ENCODE data around the gene EEIG1. TPM values are rescaled to one million over a fixed set of nuclear protein-coding genes. Genes with fewer than 3 reads are reported as not detected.

EEIG1 gene
- total RNA-seq, 1 experiment from 2014 or later: 3.5 TPM

GRCh38 chr9:127953768-127954505 lies 26.9 kb downstream of the EEIG1 start:
- Histone ChIP-seq H3K4me1 (replicated peaks) (peaks cover 5% of the 10 kb centered on the region; the same call in 1 of the 2 replicates), H3K27me3 (replicated peaks) (no peaks in the 10 kb centered on the region), H3K9me3 (replicated peaks) (no peaks in the 10 kb centered on the region), H3K36me3 (no peaks in the 10 kb centered on the region), H3K27ac (no peak overlapping the region), H3K4me3 (no peak overlapping the region)
- no peak for DNase-seq (ENCODE audit: low read depth in 1 of 2, low spot score in 2 of 2)

GRCh38 chr9:127953154-127953553 lies 27.6 kb downstream of the EEIG1 start:
- no peak overlapping the region for H3K4me3 ChIP-seq
- H3K9me3 ChIP-seq (replicated peaks): no peaks in the 10 kb centered on the region
- DNase-seq (ENCODE audit: low read depth in 1 of 2, low spot score in 2 of 2): no peak
- H3K27ac ChIP-seq: no peak overlapping the region
- no peaks in the 10 kb centered on the region for H3K27me3 ChIP-seq (replicated peaks)
- H3K36me3 ChIP-seq: no peaks in the 10 kb centered on the region
- H3K4me1 ChIP-seq (replicated peaks): peaks cover 5% of the 10 kb centered on the region; the same call in 1 of the 2 replicates

GRCh38 chr9:127950513-127951289 lies 30.1 kb downstream of the EEIG1 start:
- H3K27me3 ChIP-seq (replicated peaks): no peaks in the 10 kb centered on the region
- no peaks in the 10 kb centered on the region for H3K36me3 ChIP-seq
- H3K9me3 ChIP-seq (replicated peaks): no peaks in the 10 kb centered on the region
- H3K27ac ChIP-seq: no peak overlapping the region
- DNase-seq (ENCODE audit: low read depth in 1 of 2, low spot score in 2 of 2): no peak
- no peak overlapping the region for H3K4me3 ChIP-seq
- peaks cover 4% of the 10 kb centered on the region; the same call in 1 of the 2 replicates for H3K4me1 ChIP-seq (replicated peaks)

GRCh38 chr9:127949827-127950512 lies 30.8 kb downstream of the EEIG1 start:
- Histone ChIP-seq H3K27ac (no peak overlapping the region), H3K36me3 (peaks cover 2% of the 10 kb centered on the region), H3K4me3 (no peak overlapping the region), H3K27me3 (replicated peaks) (no peaks in the 10 kb centered on the region), H3K9me3 (replicated peaks) (no peaks in the 10 kb centered on the region), H3K4me1 (replicated peaks) (no peaks in the 10 kb centered on the region)
- DNase-seq (ENCODE audit: low read depth in 1 of 2, low spot score in 2 of 2): no peak

- no peak overlapping the region for H3K27ac ChIP-seq
- no peaks in the 10 kb centered on the region for H3K9me3 ChIP-seq (replicated peaks)
- no peak overlapping the region for H3K4me3 ChIP-seq
- no peak for DNase-seq (ENCODE audit: low read depth in 1 of 2, low spot score in 2 of 2)
- H3K27me3 ChIP-seq (replicated peaks): no peaks in the 10 kb centered on the region
- no peaks in the 10 kb centered on the region for H3K4me1 ChIP-seq (replicated peaks)
- H3K36me3 ChIP-seq: peaks cover 20% of the 10 kb centered on the region
Measured at GRCh38 chr9:127947841-127948710, 32.7 kb downstream of the EEIG1 start.

GRCh38 chr9:127946728-127947127 lies 34.1 kb downstream of the EEIG1 start:
- H3K9me3 ChIP-seq (replicated peaks): no peaks in the 10 kb centered on the region
- DNase-seq (ENCODE audit: low read depth in 1 of 2, low spot score in 2 of 2): no peak
- H3K27ac ChIP-seq: no peak overlapping the region
- no peaks in the 10 kb centered on the region for H3K27me3 ChIP-seq (replicated peaks)
- no peak overlapping the region for H3K4me3 ChIP-seq
- H3K36me3 ChIP-seq: peaks cover 30% of the 10 kb centered on the region
- H3K4me1 ChIP-seq (replicated peaks): no peaks in the 10 kb centered on the region

GRCh38 chr9:127945942-127946341 lies 34.8 kb downstream of the EEIG1 start:
- Histone ChIP-seq H3K27ac (no peak overlapping the region), H3K4me3 (no peak overlapping the region), H3K4me1 (replicated peaks) (no peaks in the 10 kb centered on the region), H3K36me3 (peaks cover 30% of the 10 kb centered on the region), H3K27me3 (replicated peaks) (no peaks in the 10 kb centered on the region), H3K9me3 (replicated peaks) (no peaks in the 10 kb centered on the region)
- DNase-seq (ENCODE audit: low read depth in 1 of 2, low spot score in 2 of 2): no peak

GRCh38 chr9:127945338-127945737 lies 35.5 kb downstream of the EEIG1 start:
- Histone ChIP-seq H3K4me1 (replicated peaks) (no peaks in the 10 kb centered on the region), H3K4me3 (no peak overlapping the region), H3K27me3 (replicated peaks) (no peaks in the 10 kb centered on the region), H3K9me3 (replicated peaks) (no peaks in the 10 kb centered on the region), H3K36me3 (peaks cover 30% of the 10 kb centered on the region), H3K27ac (no peak overlapping the region)
- DNase-seq (ENCODE audit: low read depth in 1 of 2, low spot score in 2 of 2): no peak

GRCh38 chr9:127944586-127945218 lies 36.1 kb downstream of the EEIG1 start:
- H3K4me1 ChIP-seq (replicated peaks): no peaks in the 10 kb centered on the region
- no peak overlapping the region for H3K4me3 ChIP-seq
- no peaks in the 10 kb centered on the region for H3K9me3 ChIP-seq (replicated peaks)
- no peak overlapping the region for H3K27ac ChIP-seq
- H3K27me3 ChIP-seq (replicated peaks): no peaks in the 10 kb centered on the region
- no peak for DNase-seq (ENCODE audit: low read depth in 1 of 2, low spot score in 2 of 2)
- H3K36me3 ChIP-seq: peaks cover 30% of the 10 kb centered on the region

GRCh38 chr9:127943731-127944144 lies 37.1 kb downstream of the EEIG1 start:
- no peak overlapping the region for H3K27ac ChIP-seq

GRCh38 chr9:127943011-127943662 lies 37.7 kb downstream of the EEIG1 start:
- Histone ChIP-seq H3K9me3 (replicated peaks) (no peaks in the 10 kb centered on the region), H3K4me1 (replicated peaks) (peaks cover 3% of the 10 kb centered on the region), H3K27me3 (replicated peaks) (no peaks in the 10 kb centered on the region), H3K27ac (no peak overlapping the region), H3K4me3 (no peak overlapping the region), H3K36me3 (peaks cover 30% of the 10 kb centered on the region)
- DNase-seq (ENCODE audit: low read depth in 1 of 2, low spot score in 2 of 2): no peak

More at GRCh38 chr9:127943731-127944144, 37.1 kb downstream of the EEIG1 start:
- H3K9me3 ChIP-seq (replicated peaks): no peaks in the 10 kb centered on the region
- H3K4me3 ChIP-seq: no peak overlapping the region
- H3K27me3 ChIP-seq (replicated peaks): no peaks in the 10 kb centered on the region
- no peaks in the 10 kb centered on the region for H3K4me1 ChIP-seq (replicated peaks)
- H3K36me3 ChIP-seq: peaks cover 30% of the 10 kb centered on the region
- DNase-seq (ENCODE audit: low read depth in 1 of 2, low spot score in 2 of 2): peak; percentile 57 to 84

GRCh38 chr9:127942216-127943010 lies 38.4 kb downstream of the EEIG1 start:
- Histone ChIP-seq H3K9me3 (replicated peaks) (no peaks in the 10 kb centered on the region), H3K4me3 (no peak overlapping the region), H3K4me1 (replicated peaks) (peaks cover 8% of the 10 kb centered on the region), H3K36me3 (peaks cover 30% of the 10 kb centered on the region), H3K27ac (no peak overlapping the region), H3K27me3 (replicated peaks) (no peaks in the 10 kb centered on the region)
- peak; percentile 40 to 66 for DNase-seq (ENCODE audit: low read depth in 1 of 2, low spot score in 2 of 2)
